GM12878 (cell line): ENCODE data around the gene HPSE. TPM values are rescaled to one million over a fixed set of nuclear protein-coding genes. Genes with fewer than 3 reads are reported as not detected.

Source experiments
- ATAC-seq: fragments of 200-7000 bp; cut with Tn5 transposase; 3 replicates; pipeline ENCODE4 v1.9.1; 2020; ENCODE audit warnings: mild to moderate bottlenecking, moderate library complexity
- BruUV-seq: library from RNA; stranded (reverse); fragments of 400-500 nt; replicated peaks from 2 replicates; lab custom pipeline; 2021; lab: Mats Ljungman, UMichigan
- CTCF ChIA-PET: fragments of 300-600 bp; sonication (Branson Sonifier 250); formaldehyde crosslinking; extraction: SDS; loops from one replicate; lab custom pipeline; 2021; ENCODE audit warnings: inconsistent platforms; lab: Yijun Ruan, JAX
- POLR2A ChIA-PET: fragments of 350-600 bp; formaldehyde crosslinking; extraction: SDS; loops from one replicate; lab custom pipeline; 2021; ENCODE audit warnings: inconsistent platforms; lab: Charles Lee
- RAD21 ChIA-PET: fragments of 300-600 bp; sonication (Branson Sonifier 250); formaldehyde crosslinking; loops from one replicate; lab custom pipeline; 2023; ENCODE audit warnings: antibody characterized with exemption; ENCODE audit not compliant: unreplicated experiment; lab: Charles Lee
- SMC1A ChIA-PET: fragments of 300-600 bp; sonication (Branson Sonifier 250); formaldehyde crosslinking; loops from one replicate; lab custom pipeline; 2023; ENCODE audit not compliant: unreplicated experiment, uncharacterized antibody; lab: Charles Lee
- DNase-seq: peaks from one replicate; pipeline ENCODE4 v3.0.0-alpha.2; 2011; ENCODE audit warnings: low read depth, low spot score
- FAIRE-seq: peaks from 3 replicates; lab custom pipeline; 2011; peaks lifted over from hg19 to GRCh38; lab: Jason Lieb, UNC
- H2AFZ ChIP-seq: 2 replicates; pipeline ENCODE4 v1.6.0; 2011; ENCODE audit warnings: low read depth, low read length, control low read depth; ENCODE audit not compliant: control insufficient read depth
- H3K27ac ChIP-seq: 2 replicates; pipeline ENCODE4 v1.5.1; 2011; ENCODE audit warnings: control low read depth; ENCODE audit not compliant: control insufficient read depth, insufficient read depth
- H3K27me3 ChIP-seq, 2 experiments: replicated peaks in 1 of 2; 2 replicates each; pipeline versions ENCODE4 v1.6.0 to v1.6.1; 2011; ENCODE audit warnings: low read length in 1 of 2; ENCODE audit not compliant: control insufficient read depth in 2 of 2, insufficient read depth in 2 of 2
- H3K36me3 ChIP-seq, 2 experiments: 2 replicates each; pipeline ENCODE4 v1.5.1; 2011; ENCODE audit warnings: low read length in 1 of 2; ENCODE audit not compliant: control insufficient read depth in 2 of 2, insufficient read depth in 2 of 2
- H3K4me1 ChIP-seq: 2 replicates; pipeline ENCODE4 v1.6.1; 2011; ENCODE audit warnings: mild to moderate bottlenecking, low read length, moderate library complexity, mixed read lengths; ENCODE audit not compliant: control insufficient read depth, insufficient read depth
- H3K4me2 ChIP-seq: 2 replicates; pipeline ENCODE4 v1.6.0; 2011; ENCODE audit warnings: control low read depth; ENCODE audit not compliant: control insufficient read depth, insufficient read depth
- H3K4me3 ChIP-seq: fragments of 200-600 bp; sonication (generic); 2 replicates; pipeline ENCODE4 v1.5.1; 2016
- H3K79me2 ChIP-seq: 2 replicates; pipeline ENCODE4 v1.6.0; 2011; ENCODE audit warnings: low read length; ENCODE audit not compliant: control insufficient read depth, insufficient read depth
- H3K9ac ChIP-seq: 2 replicates; pipeline ENCODE4 v1.8.0; 2011; ENCODE audit warnings: low read length, control low read depth, mixed read lengths; ENCODE audit not compliant: control insufficient read depth, insufficient read depth
- H3K9me3 ChIP-seq: replicated peaks from 3 replicates; pipeline ENCODE4 v1.5.1; 2011; ENCODE audit warnings: mild to moderate bottlenecking, low read length; ENCODE audit not compliant: control insufficient read depth, insufficient read depth
- H4K20me1 ChIP-seq: 2 replicates; pipeline ENCODE4 v1.6.0; 2011; ENCODE audit not compliant: control insufficient read depth, insufficient read depth
- HDAC6 ChIP-seq: fragments of 200-600 bp; sonication (generic); IDR thresholded peaks from one replicate; pipeline ENCODE4 v1.8.0; 2017; ENCODE audit warnings: antibody characterized with exemption; ENCODE audit not compliant: unreplicated experiment
- HDGF ChIP-seq: fragments of 450-650 bp; IDR thresholded peaks from 2 replicates; pipeline ENCODE4 v1.6.1; 2016; ENCODE audit warnings: antibody characterized with exemption
- MLLT1 ChIP-seq: fragments of 450-650 bp; IDR thresholded peaks from 2 replicates; pipeline ENCODE4 v1.6.1; 2016; ENCODE audit warnings: mild to moderate bottlenecking
- WGBS: methylation state at CpG from one replicate; pipeline ENCODE4 v1.1.6; 2016; ENCODE audit warnings: low lambda C conversion rate; ENCODE audit not compliant: insufficient replicate concordance, insufficient coverage; ENCODE audit errors: missing lambda C conversion rate; 5-methylcytosine and 5-hydroxymethylcytosine counted together
- in situ Hi-C: fragments of 300-500 bp; cut with MboI; formaldehyde crosslinking; loops from 9 replicates; pipeline ENCODE4 v1.14.3; 2018; ENCODE audit warnings: mixed read lengths
- intact Hi-C: fragments of 100-400 bp; cut with micrococcal nuclease; formaldehyde crosslinking; loops from one replicate; pipeline ENCODE4 v1.14.2; 2022; ENCODE audit not compliant: unreplicated experiment
- polyA plus RNA-seq, 11 experiments: library from polyadenylated mRNA; depleted of rRNA in 4 of 11; unstranded in 6 of 11; stranded (reverse) in 5 of 11; fragments of >200 nt; fragmentation: Nextera tagmentation in 4 of 11; fragmentation: Illumina TruSeq in 1 of 11; extraction: Ambion mirVana in 4 of 11; extraction: Trizol in 1 of 11; gene quantifications; 1 replicate in 1 of 11; 2 replicates in 10 of 11; pipeline versions ENCODE4 v1.2.1 to v1.2.3, GENCODE V29; 2011 to 2016; ENCODE audit warnings: inconsistent platforms in 2 of 11, missing spikeins in 2 of 11, low read depth in 1 of 11
- total RNA-seq, 4 experiments: library from RNA; depleted of rRNA in 3 of 4; stranded (reverse); fragments of >200 nt in 3 of 4; fragmentation: Illumina TruSeq in 1 of 4; extraction: Trizol in 1 of 4; gene quantifications; 2 replicates each; pipeline versions ENCODE4 v1.2.1 to v1.2.3, GENCODE V29; 2013 to 2021

The HPSE gene
- total and polyA plus RNA-seq, 10 of the 15 experiments (the other 5 are each of a cell fraction or from before 2014, with no cell fraction given) = 0.16 to 0.89 (median 0.58) TPM

- Histone ChIP-seq H3K79me2 (no peaks in the 10 kb centered on the region), H4K20me1 (no peaks in the 10 kb centered on the region), H3K4me2 (no peak overlapping the region), H3K27me3 (no peaks in the 10 kb centered on the region), H3K27ac (no peak overlapping the region), H3K9ac (no peak overlapping the region), H3K4me1 (peaks cover 32% of the 10 kb centered on the region), H3K4me3 (no peak overlapping the region), H3K36me3 (no peaks in the 10 kb centered on the region; a peak in 1 of 4 replicates), H2AFZ (no peak overlapping the region)
- BruUV-seq = no TSS peak
- intact Hi-C loops (loop anchor here (1.0 to 5.0 kb wide), 3 partner anchors 17 to 148 kb away; no protein-coding TSS in a partner anchor), in situ Hi-C loops (loop anchor here (10.0 kb wide), 1 partner anchor 183 kb away; no protein-coding TSS in a partner anchor)
- DNase-seq = no peak
- no peak for FAIRE-seq
- ChIA-PET POLR2A (interaction anchor here (0.9 kb wide), 1 partner anchor 26 kb away, joined by 3 read pairs; no protein-coding TSS in a partner anchor), CTCF (interaction anchor here (1.4 to 2.1 kb wide), 3 partner anchors 9 to 145 kb away, joined by 4 to 13 read pairs (median 4); no protein-coding TSS in a partner anchor), RAD21 (interaction anchor here (2.2 kb wide), 1 partner anchor 27 kb away, joined by 9 read pairs; the partner anchor contains the start of gene COQ2), SMC1A (interaction anchor here (2.3 kb wide), 1 partner anchor 82 kb away, joined by 8 read pairs; no protein-coding TSS in a partner anchor)
- 96% methylated on average over 7 of the region's 7 CpGs for WGBS
- no peak for ATAC-seq
- no peak for TF ChIP-seq HDAC6
- TF ChIP-seq HDGF = 0 out of 2 replicates have a peak, but pooled peaks have one; percentile 42
- TF ChIP-seq MLLT1 = peak; percentile 30; the same call in 1 of the 2 replicates
- TF ChIP-seq, all 136 proteins: peak for 2
- H3K9me3 ChIP-seq = no peaks in the 10 kb centered on the region
Observed at GRCh38 chr4:83257811-83258210, 76.8 kb downstream of the HPSE start.
